ENCODE data around the gene NOSTRIN. TPM values are rescaled to one million over a fixed set of nuclear protein-coding genes. Genes with fewer than 3 reads are reported as not detected.
A peak's percentile ranks its signal among the peaks of the same experiment; 100 is the strongest.

The NOSTRIN gene
- total and polyA plus RNA-seq, 7 donors, result 5.1 to 49.0 (median 13.3) TPM

GRCh38 chr2:168772704-168773103 lies 29.7 kb upstream of the NOSTRIN start:
- no peaks in the 10 kb centered on the region for H3K27me3 ChIP-seq
- intact Hi-C loops (cut with DNase I), result no loop called here

GRCh38 chr2:168773128-168773527 lies 29.3 kb upstream of the NOSTRIN start:
- no peaks in the 10 kb centered on the region for H3K4me1 ChIP-seq
- H3K27ac ChIP-seq, result no peak overlapping the region
- no peak for DNase-seq
- peaks cover 0 to 8% (median 0%) of the 10 kb centered on the region in 4 donors for H3K36me3 ChIP-seq
- intact Hi-C loops (cut with DNase I), result no loop called here
- no peaks in the 10 kb centered on the region for H3K27me3 ChIP-seq
- TF ChIP-seq CTCF (IDR thresholded peaks at IDR 0.05), result no peak
- no peak for TF ChIP-seq POLR2A (IDR thresholded peaks at IDR 0.05)
- TF ChIP-seq POLR2AphosphoS5 (IDR thresholded peaks at IDR 0.05), result no peak
- no peak for TF ChIP-seq EP300 (IDR thresholded peaks at IDR 0.05)
- 84 to 92% methylated on average over 2 of the region's 2 CpGs for WGBS, 2 donors
- H3K4me3 ChIP-seq, result no peak overlapping the region
- H3K9me3 ChIP-seq, result peaks cover 0 to 4% (median under 1%) of the 10 kb centered on the region in 4 donors

More at GRCh38 chr2:168772704-168773103, 29.7 kb upstream of the NOSTRIN start:
- Histone ChIP-seq H3K9me3 (peaks cover 0 to 4% (median under 1%) of the 10 kb centered on the region in 4 donors), H3K4me3 (no peak overlapping the region), H3K27ac (no peak overlapping the region), H3K4me1 (no peaks in the 10 kb centered on the region), H3K36me3 (peaks cover 0 to 8% (median 0%) of the 10 kb centered on the region in 4 donors)
- no peak for DNase-seq
- WGBS, 2 donors, result 93 to 99% methylated on average over 1 of the region's 1 CpG
- TF ChIP-seq EP300 (IDR thresholded peaks at IDR 0.05), result no peak
- no peak for TF ChIP-seq POLR2AphosphoS5 (IDR thresholded peaks at IDR 0.05)

- Histone ChIP-seq H3K4me3 (no peak overlapping the region), H3K4me1 (no peaks in the 10 kb centered on the region), H3K36me3 (peaks cover 0 to 8% (median 0%) of the 10 kb centered on the region in 4 donors), H3K27ac (no peak overlapping the region), H3K27me3 (no peaks in the 10 kb centered on the region), H3K9me3 (peaks cover 0 to 4% (median under 1%) of the 10 kb centered on the region in 4 donors)
- no peak for TF ChIP-seq EP300 (IDR thresholded peaks at IDR 0.05)
- TF ChIP-seq CTCF (IDR thresholded peaks at IDR 0.05), result peak in 2 of 4 experiments; percentile 26 to 41
- no peak for DNase-seq
- intact Hi-C loops (cut with DNase I), result no loop called here
- 60 to 70% methylated on average over 9 of the region's 9 CpGs for WGBS, 2 donors
Measured at GRCh38 chr2:168773719-168774521, 28.5 kb upstream of the NOSTRIN start.

GRCh38 chr2:168775837-168776236 lies 26.6 kb upstream of the NOSTRIN start:
- Histone ChIP-seq H3K27me3 (no peaks in the 10 kb centered on the region), H3K9me3 (peaks cover 0 to 4% (median under 1%) of the 10 kb centered on the region in 4 donors), H3K4me1 (no peaks in the 10 kb centered on the region), H3K36me3 (no peaks in the 10 kb centered on the region), H3K4me3 (no peak overlapping the region), H3K27ac (no peak overlapping the region)
- no peak for DNase-seq
- 0% methylated on average over 1 of the region's 1 CpG for WGBS, 2 donors
- TF ChIP-seq CTCF (IDR thresholded peaks at IDR 0.05) (no peak), POLR2A (IDR thresholded peaks at IDR 0.05) (no peak), EP300 (IDR thresholded peaks at IDR 0.05) (no peak), POLR2AphosphoS5 (IDR thresholded peaks at IDR 0.05) (no peak)
- intact Hi-C loops (cut with DNase I), result no loop called here

GRCh38 chr2:168780669-168781071 lies 21.8 kb upstream of the NOSTRIN start:
- TF ChIP-seq POLR2A (IDR thresholded peaks at IDR 0.05) (no peak), CTCF (IDR thresholded peaks at IDR 0.05) (no peak), POLR2AphosphoS5 (IDR thresholded peaks at IDR 0.05) (no peak), EP300 (IDR thresholded peaks at IDR 0.05) (no peak)
- Histone ChIP-seq H3K4me1 (no peaks in the 10 kb centered on the region), H3K27ac (no peak overlapping the region), H3K36me3 (no peaks in the 10 kb centered on the region), H3K4me3 (no peak overlapping the region), H3K9me3 (peaks cover 0 to 3% (median 0%) of the 10 kb centered on the region in 4 donors), H3K27me3 (no peaks in the 10 kb centered on the region)
- no peak for DNase-seq
- intact Hi-C loops (cut with DNase I), result no loop called here
- WGBS, 2 donors, result 73 to 91% methylated on average over 1 of the region's 1 CpG

Measured in sigmoid colon (tissue), 7 donors.